Colonic mucosa (tissue), 4 donors: Measurements from ENCODE around the gene KCNS1. TPM values are rescaled to one million over a fixed set of nuclear protein-coding genes. Genes with fewer than 3 reads are reported as not detected.

ENCODE experiments used
- DNase-seq: peaks from one replicate; pipeline ENCODE4 v3.0.0-alpha.2; 2020
- H3K27ac ChIP-seq: fragments of 200-600 bp; one replicate; pipeline ENCODE4 v1.8.0; 2021
- H3K27me3 ChIP-seq: fragments of 200-600 bp; one replicate; pipeline ENCODE4 v1.8.0; 2021
- H3K36me3 ChIP-seq: fragments of 200-600 bp; one replicate; pipeline ENCODE4 v1.8.0; 2021
- H3K4me1 ChIP-seq: fragments of 200-600 bp; one replicate; pipeline ENCODE4 v1.8.0; 2021; ENCODE audit warnings: mild to moderate bottlenecking
- H3K4me3 ChIP-seq: fragments of 200-600 bp; one replicate; pipeline ENCODE4 v1.8.0; 2021
- H3K9ac ChIP-seq, 2 donors: one replicate each; pipeline ENCODE4 v1.7.0; 2013; ENCODE audit warnings: control low read depth in 2 of 2, low read depth in 2 of 2, low read length in 2 of 2
- H3K9me3 ChIP-seq: fragments of 200-600 bp; one replicate; pipeline ENCODE4 v1.8.0; 2021
- intact Hi-C: fragments of 100-400 bp; cut with DNase I; formaldehyde crosslinking; loops from one replicate; pipeline ENCODE4 v1.14.1; 2022
- total RNA-seq, 2 donors: library from RNA; stranded (reverse); fragmentation: NEBNext Ultra II Directional in 1 of 2; extraction: Animal tissue kit (Norgen Biotek cat#: 25700) in 1 of 2; gene quantifications; one replicate each; pipeline ENCODE4 v1.2.1, GENCODE V29; 2021
- TF ChIP-seq, protein P1 (sequence below): fragments of 200-600 bp; IDR thresholded peaks from one replicate; pipeline ENCODE4 v1.8.0; 2022; ENCODE audit warnings: antibody characterized with exemption, mild to moderate bottlenecking
- donor health status: healthy.
- donor health status: DM: no; HTN: no; CAD: no.
- donor health status: DM: no; HTN: no; CAD: no.

KCNS1 gene
- total RNA-seq, 2 donors from 2014 or later: 0.17 TPM; not detected in 1

GRCh38 chr20:45098103-45098773, 2.7 kb downstream of the KCNS1 start:
- TF ChIP-seq, protein P1, sequence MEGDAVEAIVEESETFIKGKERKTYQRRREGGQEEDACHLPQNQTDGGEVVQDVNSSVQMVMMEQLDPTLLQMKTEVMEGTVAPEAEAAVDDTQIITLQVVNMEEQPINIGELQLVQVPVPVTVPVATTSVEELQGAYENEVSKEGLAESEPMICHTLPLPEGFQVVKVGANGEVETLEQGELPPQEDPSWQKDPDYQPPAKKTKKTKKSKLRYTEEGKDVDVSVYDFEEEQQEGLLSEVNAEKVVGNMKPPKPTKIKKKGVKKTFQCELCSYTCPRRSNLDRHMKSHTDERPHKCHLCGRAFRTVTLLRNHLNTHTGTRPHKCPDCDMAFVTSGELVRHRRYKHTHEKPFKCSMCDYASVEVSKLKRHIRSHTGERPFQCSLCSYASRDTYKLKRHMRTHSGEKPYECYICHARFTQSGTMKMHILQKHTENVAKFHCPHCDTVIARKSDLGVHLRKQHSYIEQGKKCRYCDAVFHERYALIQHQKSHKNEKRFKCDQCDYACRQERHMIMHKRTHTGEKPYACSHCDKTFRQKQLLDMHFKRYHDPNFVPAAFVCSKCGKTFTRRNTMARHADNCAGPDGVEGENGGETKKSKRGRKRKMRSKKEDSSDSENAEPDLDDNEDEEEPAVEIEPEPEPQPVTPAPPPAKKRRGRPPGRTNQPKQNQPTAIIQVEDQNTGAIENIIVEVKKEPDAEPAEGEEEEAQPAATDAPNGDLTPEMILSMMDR: no peak
- DNase-seq: peak; percentile 36
- Histone ChIP-seq H3K27me3 (peaks cover 26% of the 10 kb centered on the region), H3K4me1 (no peaks in the 10 kb centered on the region), H3K36me3 (no peaks in the 10 kb centered on the region), H3K9ac (no peak overlapping the region), H3K9me3 (no peaks in the 10 kb centered on the region), H3K27ac (no peak overlapping the region), H3K4me3 (no peak overlapping the region)
- intact Hi-C loops: loop anchor here (5.0 kb wide), 3 partner anchors 51 to 194 kb away; no protein-coding TSS in a partner anchor

GRCh38 chr20:45097485-45098102, 3.3 kb downstream of the KCNS1 start:
- Histone ChIP-seq H3K9me3 (no peaks in the 10 kb centered on the region), H3K27ac (no peak overlapping the region), H3K36me3 (no peaks in the 10 kb centered on the region), H3K27me3 (peaks cover 26% of the 10 kb centered on the region), H3K4me1 (no peaks in the 10 kb centered on the region), H3K9ac (no peak overlapping the region), H3K4me3 (no peak overlapping the region)
- TF ChIP-seq, protein P1: peak; percentile 22
- DNase-seq: peak; percentile 50
- intact Hi-C loops: loop anchor here (5.0 kb wide), 3 partner anchors 50 to 195 kb away; no protein-coding TSS in a partner anchor

DNA sequence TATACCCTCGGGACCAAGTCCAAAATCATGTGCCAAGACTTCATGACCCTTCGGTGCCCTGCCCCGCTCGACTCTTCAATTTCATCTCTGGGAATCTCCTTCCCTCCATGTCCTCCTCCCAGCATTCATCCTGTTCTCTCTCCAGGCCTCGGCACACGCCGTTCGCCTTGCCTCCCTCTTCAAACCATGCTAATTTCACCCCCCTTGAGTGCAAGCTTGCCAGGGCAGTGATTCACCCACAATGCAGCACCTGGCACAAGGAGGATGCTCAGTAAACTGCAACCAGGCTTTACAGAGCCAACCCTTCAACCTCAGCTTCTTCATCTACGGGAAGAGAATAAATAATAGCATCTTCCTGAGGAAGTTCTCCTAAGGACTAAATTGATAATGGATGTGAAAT, 4.1 kb downstream of the KCNS1 start:
- no peak overlapping the region for H3K9ac ChIP-seq
- intact Hi-C loops: loop anchor here (5.0 kb wide), 3 partner anchors 49 to 196 kb away; no protein-coding TSS in a partner anchor
- no peaks in the 10 kb centered on the region for H3K9me3 ChIP-seq
- no peak overlapping the region for H3K4me3 ChIP-seq
- TF ChIP-seq, protein P1: no peak
- no peak for DNase-seq
- peaks cover 26% of the 10 kb centered on the region for H3K27me3 ChIP-seq
- no peaks in the 10 kb centered on the region for H3K4me1 ChIP-seq
- H3K36me3 ChIP-seq: no peaks in the 10 kb centered on the region
- no peak overlapping the region for H3K27ac ChIP-seq

- no peak overlapping the region for H3K27ac ChIP-seq
- peaks cover 26% of the 10 kb centered on the region for H3K27me3 ChIP-seq
- no peaks in the 10 kb centered on the region for H3K36me3 ChIP-seq
- no peak overlapping the region for H3K9ac ChIP-seq
- intact Hi-C loops: loop anchor here (5.0 kb wide), 3 partner anchors 49 to 196 kb away; no protein-coding TSS in a partner anchor
- no peaks in the 10 kb centered on the region for H3K9me3 ChIP-seq
- peak; percentile 57 for DNase-seq
- TF ChIP-seq, protein P1: peak; percentile 65
- H3K4me1 ChIP-seq: no peaks in the 10 kb centered on the region
- no peak overlapping the region for H3K4me3 ChIP-seq
Observed at GRCh38 chr20:45095805-45096238, 5.1 kb downstream of the KCNS1 start.

GRCh38 chr20:45094864-45095574, 5.9 kb downstream of the KCNS1 start:
- peaks cover 23% of the 10 kb centered on the region for H3K27me3 ChIP-seq
- H3K4me3 ChIP-seq: no peak overlapping the region
- DNase-seq: no peak
- TF ChIP-seq, protein P1: no peak
- H3K27ac ChIP-seq: no peak overlapping the region
- no peaks in the 10 kb centered on the region for H3K9me3 ChIP-seq
- no peaks in the 10 kb centered on the region for H3K36me3 ChIP-seq
- intact Hi-C loops: loop anchor here (5.0 kb wide), 3 partner anchors 48 to 197 kb away; no protein-coding TSS in a partner anchor
- H3K4me1 ChIP-seq: no peaks in the 10 kb centered on the region
- H3K9ac ChIP-seq: no peak overlapping the region
